T-helper 17 cell (primary cell): ENCODE results near the gene C19orf18. TPM values are rescaled to one million over a fixed set of nuclear protein-coding genes. Genes with fewer than 3 reads are reported as not detected.
"Not testable (repeated sequence)": the region's sequence is repeated elsewhere in the genome, so short reads cannot be mapped to it uniquely, and the experiment has no call there.

Experiments
- ATAC-seq: fragments of 150-1000 bp; cut with Tn5 transposase; 2 replicates; pipeline ENCODE4 v1.10.0; 2021; ENCODE audit warnings: mild to moderate bottlenecking, moderate library complexity
- DNase-seq, 3 donors: peaks; one replicate each; pipeline versions ENCODE4 v3.0.0 to v3.0.0-alpha.2; 2020 to 2021
- H3K9me3 ChIP-seq: one replicate; pipeline ENCODE4 v1.7.0; 2013; ENCODE audit warnings: low read length, mild to moderate bottlenecking; ENCODE audit not compliant: control insufficient read depth, poor library complexity, severe bottlenecking
- H3K27ac Mint-ChIP-seq: one replicate; pipeline ENCODE4 v1.8.0; 2022; ENCODE audit warnings: mild to moderate bottlenecking, moderate library complexity, mixed read lengths
- H3K27me3 Mint-ChIP-seq: one replicate; pipeline ENCODE4 v1.8.0; 2022; ENCODE audit warnings: mixed read lengths
- H3K36me3 Mint-ChIP-seq: one replicate; pipeline ENCODE4 v1.8.0; 2022; ENCODE audit warnings: low read depth, mixed read lengths
- H3K4me1 Mint-ChIP-seq: one replicate; pipeline ENCODE4 v1.8.0; 2022; ENCODE audit warnings: mild to moderate bottlenecking, mixed read lengths
- H3K4me3 Mint-ChIP-seq: one replicate; pipeline ENCODE4 v1.8.0; 2022; ENCODE audit warnings: mild to moderate bottlenecking, moderate library complexity, mixed read lengths
- total RNA-seq, 4 donors: library from RNA in 2 of 4; stranded (reverse) in 2 of 4; gene quantifications; one replicate each; pipeline ENCODE4 v1.2.3 and lab custom pipeline; 2022 to 2026

The C19orf18 gene
- total RNA-seq: under 1 TPM; 0.37 to 0.65 TPM
- total RNA-seq (lab: John Stamatoyannopoulos, UW): 0.45 to 0.58 reads per million in 2 donors

DNA sequence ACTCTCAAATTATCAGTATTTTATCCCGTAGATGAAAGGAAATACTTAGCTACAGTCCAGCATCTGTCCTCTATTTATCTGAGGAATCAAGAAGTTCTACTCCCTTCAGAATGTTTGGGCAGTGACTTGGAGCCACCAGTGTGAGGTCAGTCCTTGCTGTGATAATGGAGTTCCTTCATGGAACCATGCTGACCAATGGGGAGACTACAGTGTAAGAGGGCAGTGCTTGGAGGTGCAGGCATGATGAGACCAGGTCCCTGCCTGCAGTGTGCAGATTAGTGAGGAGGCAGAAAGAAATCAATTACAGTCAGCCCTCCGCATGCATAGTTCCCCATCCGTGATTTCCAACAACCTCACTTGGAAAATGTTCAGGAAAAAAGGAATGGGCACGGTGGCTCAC lies at the start of gene C19orf18:
TSS of gene C19orf18 (minus strand) at position 101 of the 400 bp plus-strand sequence. CDS start 102 bp downstream, outside the sequence.
- no peaks in the 10 kb centered on the region for H3K4me1 Mint-ChIP-seq
- no peaks in the 10 kb centered on the region for H3K27me3 Mint-ChIP-seq
- H3K4me3 Mint-ChIP-seq: no peak within 1 kb of the TSS
- ATAC-seq (no peak), DNase-seq (no peak)
- no peak within 1 kb of the TSS for H3K27ac Mint-ChIP-seq
- H3K36me3 Mint-ChIP-seq: peaks cover 2% of the 10 kb centered on the region
- H3K9me3 ChIP-seq: peaks cover 52% of the 10 kb centered on the region

DNA sequence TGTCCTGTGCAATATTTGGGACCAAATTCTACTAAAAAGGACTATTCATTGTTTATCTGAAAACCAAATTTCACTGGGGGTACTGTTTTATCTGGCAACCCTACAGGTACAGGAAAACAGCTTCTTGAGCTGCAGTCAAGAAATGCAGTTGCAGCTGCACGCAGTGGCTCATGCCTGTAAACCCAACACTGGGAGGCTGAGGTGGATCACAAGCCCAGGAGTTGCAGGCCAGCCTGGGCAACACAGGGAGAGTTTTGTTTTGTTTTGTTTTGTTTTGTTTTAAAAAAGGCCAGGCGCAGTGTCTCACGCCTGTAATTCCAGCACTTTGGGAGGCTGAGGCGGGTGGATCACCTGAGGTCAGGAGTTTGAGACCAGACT lies 47.9 kb upstream of the C19orf18 start:
- no peaks in the 10 kb centered on the region for H3K27me3 Mint-ChIP-seq

DNA sequence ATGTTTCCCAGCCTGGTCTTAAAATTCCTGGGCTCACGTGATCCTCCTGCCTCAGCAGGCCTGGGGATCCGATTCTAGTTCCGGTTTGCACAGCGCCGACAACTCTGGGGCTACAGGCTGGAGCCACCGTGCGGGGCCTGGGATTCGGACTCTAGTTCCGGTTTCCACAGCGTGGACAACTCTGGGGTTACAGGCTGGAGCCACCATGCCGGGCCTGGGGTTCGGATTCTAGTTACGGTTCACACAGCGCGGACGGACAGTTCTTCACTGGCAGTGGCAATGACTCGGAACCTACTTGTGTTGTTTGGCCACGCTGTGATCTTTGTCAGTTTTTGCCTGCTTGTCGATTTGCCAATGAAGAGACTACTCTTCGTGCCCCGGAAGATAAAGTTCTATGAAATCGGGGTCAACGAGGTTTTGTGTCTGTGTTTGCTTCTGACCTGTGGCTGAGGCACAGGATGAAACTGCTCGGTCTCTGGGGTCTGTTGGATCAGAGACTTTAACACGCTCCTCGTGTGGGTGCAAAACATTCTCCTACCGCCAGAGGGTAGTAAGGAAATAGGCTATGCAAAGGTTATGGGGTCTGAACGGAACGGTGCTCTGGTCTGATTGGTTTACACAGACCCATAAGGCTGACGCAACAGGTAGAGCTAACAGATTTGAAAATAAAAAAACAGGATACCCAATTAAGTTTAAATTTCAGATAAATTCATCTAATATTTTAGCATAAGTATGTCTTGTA lies 47.4 kb upstream of the C19orf18 start:
- Mint-ChIP-seq H3K27me3 (no peaks in the 10 kb centered on the region), H3K4me3 (no peak overlapping the region), H3K36me3 (no peaks in the 10 kb centered on the region), H3K27ac (no peak overlapping the region), H3K4me1 (no peaks in the 10 kb centered on the region)
- H3K9me3 ChIP-seq: no peaks in the 10 kb centered on the region
- DNase-seq (no peak), ATAC-seq (peak; percentile 71)

More for the DNA sequence above, 47.9 kb upstream of the C19orf18 start:
- H3K9me3 ChIP-seq: no peaks in the 10 kb centered on the region
- ATAC-seq (no peak), DNase-seq (no peak)
- H3K4me1 Mint-ChIP-seq: no peaks in the 10 kb centered on the region
- H3K27ac Mint-ChIP-seq: no peak overlapping the region
- H3K4me3 Mint-ChIP-seq: no peak overlapping the region
- H3K36me3 Mint-ChIP-seq: no peaks in the 10 kb centered on the region

DNA sequence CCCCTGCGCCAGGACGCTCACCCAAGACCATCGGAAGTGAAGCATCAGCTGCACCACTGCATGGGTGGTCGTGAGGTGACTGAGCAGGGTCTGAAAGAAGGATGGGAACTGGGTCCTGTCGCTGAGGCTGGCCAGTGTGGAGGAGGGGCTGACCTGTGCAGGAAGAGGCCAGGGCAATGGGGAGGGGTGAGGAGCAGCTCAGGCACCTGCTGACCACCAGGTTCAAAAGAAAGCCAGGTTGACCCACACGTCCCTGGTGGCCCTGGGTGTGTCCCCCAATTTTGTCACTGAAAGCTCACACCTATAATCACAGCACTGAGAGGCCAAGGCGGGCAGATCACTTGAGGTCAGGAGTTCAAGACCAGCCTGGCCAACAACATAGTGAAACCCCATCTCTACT lies 45.8 kb upstream of the C19orf18 start:
- no peaks in the 10 kb centered on the region for H3K9me3 ChIP-seq
- no peak for ATAC-seq
- no peak for DNase-seq
- H3K36me3 Mint-ChIP-seq: no peaks in the 10 kb centered on the region
- H3K4me3 Mint-ChIP-seq: no peak overlapping the region
- no peak overlapping the region for H3K27ac Mint-ChIP-seq
- no peaks in the 10 kb centered on the region for H3K4me1 Mint-ChIP-seq
- no peaks in the 10 kb centered on the region for H3K27me3 Mint-ChIP-seq

DNA sequence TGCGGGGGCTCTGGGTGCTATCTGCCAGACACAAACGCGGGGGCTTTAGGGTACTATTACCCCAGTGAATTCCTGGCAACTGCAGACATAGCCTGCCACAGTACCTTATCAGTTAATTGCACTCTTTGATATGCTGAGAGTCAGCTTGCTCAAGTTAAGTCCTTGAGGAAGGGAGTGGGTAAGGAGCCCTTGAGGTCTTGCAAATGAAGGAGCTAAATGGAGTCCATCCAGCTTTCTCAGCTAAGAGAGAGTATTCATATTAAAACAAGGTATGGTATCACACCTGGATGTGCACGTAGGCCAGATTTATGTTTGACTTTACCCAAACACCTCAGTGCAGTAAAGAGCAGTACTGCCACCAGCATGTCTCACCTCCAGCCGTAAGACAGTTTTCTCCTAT lies 39.8 kb upstream of the C19orf18 start:
- H3K9me3 ChIP-seq: peaks cover 5% of the 10 kb centered on the region
- ATAC-seq (no peak), DNase-seq (no peak)
- no peak overlapping the region for H3K27ac Mint-ChIP-seq
- no peaks in the 10 kb centered on the region for H3K4me1 Mint-ChIP-seq
- no peak overlapping the region for H3K4me3 Mint-ChIP-seq
- H3K27me3 Mint-ChIP-seq: no peaks in the 10 kb centered on the region
- no peaks in the 10 kb centered on the region for H3K36me3 Mint-ChIP-seq

DNA sequence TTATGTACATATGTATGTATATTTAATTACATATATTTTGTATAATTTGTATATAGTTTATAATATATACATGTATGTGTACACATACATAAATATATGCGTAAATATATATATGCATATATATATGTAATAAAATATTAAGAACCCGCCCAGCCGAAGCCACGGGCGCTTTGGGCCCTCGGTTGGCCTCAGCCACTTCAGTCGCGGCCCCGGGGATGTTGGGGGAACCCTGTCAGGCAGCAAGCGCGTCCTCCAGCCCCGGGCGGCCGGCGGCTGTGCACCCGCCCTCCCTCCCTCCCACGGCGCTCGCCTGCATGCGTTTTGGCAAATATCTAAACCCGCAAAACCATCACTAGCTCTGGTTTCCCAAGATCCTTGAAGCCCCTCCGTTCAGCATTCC lies 36.2 kb upstream of the C19orf18 start:
- DNase-seq (no peak), ATAC-seq (no peak)
- Mint-ChIP-seq H3K36me3 (no peaks in the 10 kb centered on the region), H3K27ac (no peak overlapping the region), H3K4me1 (no peaks in the 10 kb centered on the region), H3K4me3 (no peak overlapping the region), H3K27me3 (no peaks in the 10 kb centered on the region)
- H3K9me3 ChIP-seq: peaks cover 11% of the 10 kb centered on the region

DNA sequence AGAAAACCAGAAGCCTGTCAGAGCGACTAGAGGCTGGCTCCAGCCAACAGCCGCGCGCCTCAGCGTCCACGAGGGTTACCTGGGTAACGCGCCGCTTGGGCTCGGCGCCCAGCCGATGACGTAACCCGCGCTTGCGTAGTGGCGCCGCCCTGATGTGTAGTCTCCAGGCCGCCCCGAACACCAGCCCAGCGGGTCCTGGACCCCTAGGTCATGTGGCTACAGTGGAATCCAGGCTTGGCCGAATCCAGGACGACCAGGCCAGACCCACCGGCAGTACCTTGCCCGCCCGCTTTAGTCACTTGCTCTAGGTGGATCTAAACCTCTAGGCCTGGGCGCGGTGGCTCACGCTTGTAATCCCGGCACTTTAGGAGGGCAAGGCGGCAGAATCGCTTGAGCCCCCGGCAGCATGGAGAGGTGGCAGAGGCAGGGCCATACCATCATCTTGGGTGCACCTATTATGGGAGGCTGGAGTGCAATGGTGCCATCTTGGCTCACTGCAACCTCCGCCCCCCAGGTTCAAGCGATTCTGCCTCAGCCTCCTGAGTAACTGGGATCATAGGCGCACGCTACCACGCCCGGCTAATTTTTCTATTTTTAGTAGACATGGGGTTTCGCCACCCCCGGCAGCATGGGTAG lies 35.5 kb upstream of the C19orf18 start:
- DNase-seq (peak in 1 of 3 donors; percentile 54), ATAC-seq (peak; percentile 89)
- Mint-ChIP-seq H3K36me3 (no peaks in the 10 kb centered on the region), H3K27me3 (no peaks in the 10 kb centered on the region), H3K4me3 (peak overlapping the region; percentile 62), H3K4me1 (no peaks in the 10 kb centered on the region), H3K27ac (no peak overlapping the region)
- H3K9me3 ChIP-seq: peaks cover 12% of the 10 kb centered on the region

DNA sequence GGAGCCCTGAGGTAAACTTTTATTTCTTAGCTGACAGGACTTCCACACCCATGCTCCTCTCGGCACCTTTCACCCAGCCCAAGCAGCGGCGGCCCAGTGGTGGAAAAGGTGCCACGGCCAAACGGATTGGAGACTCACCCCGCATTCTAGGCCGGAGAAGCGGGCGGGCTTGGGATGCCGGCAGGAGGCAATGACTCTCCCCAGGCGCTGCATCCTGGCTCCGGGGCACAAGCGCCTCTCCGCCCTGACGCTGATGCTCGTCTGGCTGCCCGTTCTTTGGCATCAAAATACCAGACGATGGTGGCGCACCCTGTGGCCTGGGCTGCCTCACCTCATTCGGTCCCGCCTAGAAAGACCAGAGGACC lies 34.9 kb upstream of the C19orf18 start:
- H3K36me3 Mint-ChIP-seq: peaks cover 2% of the 10 kb centered on the region
- DNase-seq (no peak), ATAC-seq (no peak)
- no peak overlapping the region for H3K27ac Mint-ChIP-seq
- H3K4me3 Mint-ChIP-seq: peak overlapping the region; percentile 19
- H3K9me3 ChIP-seq: peaks cover 17% of the 10 kb centered on the region
- H3K4me1 Mint-ChIP-seq: no peaks in the 10 kb centered on the region
- H3K27me3 Mint-ChIP-seq: no peaks in the 10 kb centered on the region

DNA sequence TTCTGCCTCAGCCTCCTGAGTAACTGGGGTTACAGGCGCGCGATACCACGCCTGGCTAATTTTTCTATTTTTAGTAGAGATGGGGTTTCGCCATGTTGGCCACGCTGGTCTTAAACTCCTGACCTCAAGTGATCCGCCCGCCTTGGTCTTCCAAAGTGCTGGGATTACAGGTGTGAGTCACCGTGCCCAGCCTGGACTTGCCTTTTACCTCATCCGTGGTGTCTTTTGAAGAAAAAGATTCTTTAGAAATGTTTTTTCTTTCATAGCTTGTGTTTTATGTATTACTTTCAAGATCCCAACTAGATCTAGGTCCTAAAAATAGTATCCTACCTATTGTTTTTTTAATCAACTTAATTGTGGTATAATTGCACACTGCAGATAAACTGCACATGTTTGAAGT lies 34.5 kb upstream of the C19orf18 start:
- H3K36me3 Mint-ChIP-seq, DNase-seq, H3K27me3 Mint-ChIP-seq, H3K27ac Mint-ChIP-seq, H3K4me1 Mint-ChIP-seq, ATAC-seq: not testable (repeated sequence)
- peaks cover 21% of the 10 kb centered on the region for H3K9me3 ChIP-seq
- H3K4me3 Mint-ChIP-seq: peak overlapping the region; percentile 19

DNA sequence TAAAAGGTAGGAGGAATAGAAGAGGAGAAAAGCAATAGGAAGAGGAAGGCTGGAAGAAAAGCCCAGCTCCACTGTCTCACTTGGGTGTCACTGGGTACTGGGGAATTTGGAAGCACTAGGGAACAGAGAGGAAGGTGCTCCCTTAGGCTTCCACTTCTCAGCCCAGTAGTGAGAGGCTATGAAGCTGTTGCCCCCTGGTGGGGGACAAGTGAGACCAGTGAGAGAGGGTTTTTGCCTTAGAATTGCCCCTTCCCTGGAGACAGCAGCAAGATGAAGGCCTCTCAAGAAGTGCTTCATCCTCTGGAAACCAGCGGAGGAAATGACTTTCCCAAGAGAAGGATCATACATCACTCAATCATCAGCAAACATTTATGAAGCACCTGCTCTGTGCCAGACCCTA lies 33.0 kb upstream of the C19orf18 start:
- DNase-seq (no peak), ATAC-seq (no peak)
- peaks cover 28% of the 10 kb centered on the region for H3K9me3 ChIP-seq
- no peaks in the 10 kb centered on the region for H3K4me1 Mint-ChIP-seq
- no peak overlapping the region for H3K27ac Mint-ChIP-seq
- H3K27me3 Mint-ChIP-seq: no peaks in the 10 kb centered on the region
- peaks cover 2% of the 10 kb centered on the region for H3K36me3 Mint-ChIP-seq
- H3K4me3 Mint-ChIP-seq: no peak overlapping the region

DNA sequence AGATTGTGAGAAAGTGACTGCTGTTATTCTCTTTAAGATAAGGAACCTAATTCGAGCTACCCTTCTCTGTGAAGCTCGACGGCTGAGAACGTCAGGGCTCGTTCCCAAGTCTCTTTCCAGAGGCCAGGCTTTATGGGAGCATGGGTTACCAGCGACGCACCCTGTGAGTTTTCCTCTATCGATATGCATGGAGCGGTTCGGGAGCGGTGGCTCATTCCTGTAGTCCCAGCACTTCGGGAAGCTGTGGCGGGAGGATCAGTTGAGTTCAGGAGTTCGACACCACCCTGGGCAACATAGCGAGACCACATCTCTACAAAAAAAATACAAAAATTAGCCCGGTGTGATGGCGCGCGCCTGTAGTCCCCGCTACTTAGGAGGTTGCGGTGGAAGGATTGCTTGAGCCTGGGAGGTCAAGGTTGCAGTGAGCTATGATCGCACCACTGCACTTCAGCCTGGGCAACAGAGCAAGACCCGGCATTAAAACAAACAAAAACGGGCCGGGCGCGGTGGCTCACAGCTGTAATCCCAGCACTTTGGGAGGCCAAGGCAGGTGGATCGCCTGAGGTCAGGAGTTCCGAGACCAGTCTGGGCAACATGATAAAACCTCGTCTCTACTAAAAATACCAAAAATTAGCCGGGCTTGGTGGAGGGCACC lies 29.0 kb upstream of the C19orf18 start:
- no peak for DNase-seq
- Mint-ChIP-seq H3K4me3 (peak overlapping the region; percentile 80), H3K27ac (peak overlapping the region; percentile 92), H3K4me1 (peaks cover 2% of the 10 kb centered on the region), H3K27me3 (no peaks in the 10 kb centered on the region), H3K36me3 (peaks cover 8% of the 10 kb centered on the region)
- peaks cover 27% of the 10 kb centered on the region for H3K9me3 ChIP-seq
- no peak for ATAC-seq

DNA sequence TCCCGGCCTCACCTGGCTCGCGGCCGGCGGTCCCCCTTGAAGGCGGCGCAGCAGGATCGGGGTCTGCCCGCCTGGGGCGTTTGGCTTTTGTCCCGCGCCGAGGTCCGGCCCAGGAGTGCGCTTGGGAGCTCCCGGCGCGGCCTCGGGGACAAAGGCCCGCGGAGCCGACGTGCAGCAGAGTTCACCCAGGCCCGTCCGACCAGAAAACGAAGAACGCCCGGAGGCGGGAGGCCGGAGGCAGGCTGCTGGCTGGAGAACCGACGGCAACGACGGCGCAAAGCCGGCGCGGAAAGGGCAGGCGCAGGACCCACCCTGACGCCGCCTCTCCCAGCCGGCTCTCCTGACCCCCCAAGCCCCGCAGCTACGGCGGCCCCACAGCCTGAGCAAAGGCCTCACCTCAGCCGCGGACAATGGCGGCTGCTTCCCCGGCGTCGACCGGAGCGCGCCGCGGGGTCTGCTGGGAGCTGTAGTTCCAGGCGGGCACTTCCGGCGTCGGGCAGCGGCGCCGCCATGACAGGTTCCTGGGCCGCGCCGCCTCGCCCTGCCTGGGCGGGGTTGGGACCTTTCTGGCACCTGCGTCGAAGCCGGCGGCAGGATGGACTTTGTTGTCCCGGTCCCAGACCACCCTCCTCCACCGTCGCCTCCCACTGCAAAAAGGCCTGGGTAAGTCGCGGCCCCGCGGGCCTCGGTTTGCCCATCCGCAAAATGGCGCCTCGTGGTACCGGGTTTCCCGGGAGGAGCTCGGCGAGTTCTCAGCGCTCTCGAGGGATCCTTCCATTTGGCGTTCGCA lies 28.2 kb upstream of the C19orf18 start, which contains the start of gene ZNF606:
TSS of gene ZNF606 (minus strand) at position 437 of the 790 bp plus-strand sequence. CDS start 1,501 bp downstream, outside the sequence.
- Mint-ChIP-seq H3K27ac (peak within 1 kb of the TSS; percentile 92), H3K27me3 (no peaks in the 10 kb centered on the region), H3K36me3 (peaks cover 8% of the 10 kb centered on the region), H3K4me1 (peaks cover 2% of the 10 kb centered on the region), H3K4me3 (peak within 1 kb of the TSS; percentile 80)
- peak; percentile 99 for ATAC-seq
- DNase-seq: peak; percentile 75 to 79 (median 77)
- peaks cover 27% of the 10 kb centered on the region for H3K9me3 ChIP-seq

DNA sequence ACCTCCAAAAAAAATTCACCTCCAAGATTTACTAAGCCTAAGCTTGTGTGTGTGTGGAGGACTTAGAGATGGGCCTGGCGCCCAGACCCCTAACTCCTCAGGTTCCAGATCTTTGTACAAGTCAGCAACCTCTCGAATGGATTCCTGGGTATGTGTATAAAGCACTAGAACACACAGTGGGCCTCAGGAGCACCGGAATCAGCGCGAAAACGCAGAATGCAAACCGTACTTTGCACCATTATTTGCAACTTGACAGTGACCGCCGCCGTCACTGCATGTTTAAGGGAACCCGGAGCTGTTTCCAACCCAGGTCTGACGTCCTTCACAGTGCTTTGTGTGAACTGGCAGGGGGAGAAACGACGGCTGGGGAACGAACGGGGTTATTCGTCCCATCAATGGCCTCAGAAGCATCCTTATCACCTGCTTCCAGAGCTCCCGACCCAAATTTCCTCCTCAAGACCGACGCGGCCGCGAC lies 27.6 kb upstream of the C19orf18 start:
- Mint-ChIP-seq H3K27me3 (no peaks in the 10 kb centered on the region), H3K4me3 (peak overlapping the region; percentile 45), H3K4me1 (peaks cover 2% of the 10 kb centered on the region), H3K27ac (peak overlapping the region; percentile 92), H3K36me3 (peaks cover 8% of the 10 kb centered on the region)
- DNase-seq (no peak), ATAC-seq (peak; percentile 7)
- H3K9me3 ChIP-seq: peaks cover 22% of the 10 kb centered on the region
